ENCODE measurements around the gene FILIP1. TPM values are rescaled to one million over a fixed set of nuclear protein-coding genes. Genes with fewer than 3 reads are reported as not detected.

The FILIP1 gene
- total and polyA plus RNA-seq, 2 of the 4 experiments (the other 2 are of a cell fraction): under 0.01 to 0.03 TPM

GRCh38 chr6:75467284-75467683 is 26.3 kb downstream of the FILIP1 start:
- BruUV-seq (replicated peaks): no TSS peak
- H3K79me1 ChIP-seq (ENCODE audit: low read depth in 1 of 2, low read length in 2 of 2): no peaks in the 10 kb centered on the region

More at GRCh38 chr6:75467284-75467683, 26.3 kb downstream of the FILIP1 start:
- no peak overlapping the region for H3K18ac ChIP-seq (ENCODE audit: low read depth, low read length)
- no peak overlapping the region for H3K4me3 ChIP-seq (ENCODE audit: insufficient read depth, low read depth, low read length)
- ChIA-PET POLR2A (ENCODE audit: unreplicated experiment) (no interaction called here), CTCF (no interaction called here)
- TF ChIP-seq RFX5 (IDR thresholded peaks at IDR 0.05; ENCODE audit: low read depth, low read length) (no peak), USF2 (IDR thresholded peaks at IDR 0.05; ENCODE audit: low read depth, low read length) (no peak), MXI1 (IDR thresholded peaks at IDR 0.05; ENCODE audit: borderline replicate concordance, low read depth, low read length) (no peak), RAD21 (IDR thresholded peaks at IDR 0.05; ENCODE audit: low read length) (no peak), MAFK (IDR thresholded peaks at IDR 0.05; ENCODE audit: low read depth, low read length) (no peak), ELK1 (IDR thresholded peaks at IDR 0.05; ENCODE audit: borderline replicate concordance, low read depth, low read length) (no peak), CHD1 (IDR thresholded peaks at IDR 0.05; ENCODE audit: low read depth, low read length) (no peak)
- H3K14ac ChIP-seq (replicated peaks; ENCODE audit: low read depth, low read length): no peak overlapping the region
- no peaks in the 10 kb centered on the region for H3K27me3 ChIP-seq (ENCODE audit: control insufficient read depth, insufficient read depth, low read length)
- no peak overlapping the region for H3K56ac ChIP-seq (ENCODE audit: extremely low read depth, insufficient read depth, low read length)
- DNase-seq (no peak), ATAC-seq (ENCODE audit: low read depth) (no peak)
- H3K9me3 ChIP-seq (ENCODE audit: control insufficient read depth, insufficient read depth, low read length): no peaks in the 10 kb centered on the region
- H3K4ac ChIP-seq (ENCODE audit: low read depth, low read length): no peak overlapping the region
- H2AK9ac ChIP-seq (replicated peaks; ENCODE audit: low read depth, low read length, poor library complexity): no peak overlapping the region
- no peak overlapping the region for H2AFZ ChIP-seq (replicated peaks; ENCODE audit: low read length, poor library complexity)
- no peak overlapping the region for H3K27ac ChIP-seq (ENCODE audit: insufficient read depth, low read length)
- no peak overlapping the region for H2BK15ac ChIP-seq (ENCODE audit: low read depth, low read length)
- H3K9me1 ChIP-seq (ENCODE audit: insufficient read depth, low read length): no peaks in the 10 kb centered on the region
- H4K91ac ChIP-seq (ENCODE audit: insufficient read depth, low read depth, low read length): no peak overlapping the region
- H4K8ac ChIP-seq (ENCODE audit: low read depth in 2 of 2, low read length in 2 of 2): no peak overlapping the region
- no peak overlapping the region for H2BK5ac ChIP-seq (ENCODE audit: low read depth, low read length, poor library complexity, severe bottlenecking)
- H3K4me1 ChIP-seq (ENCODE audit: control insufficient read depth, insufficient read depth, low read length): no peaks in the 10 kb centered on the region
- H3K23ac ChIP-seq (ENCODE audit: low read depth, low read length): no peak overlapping the region
- no CpG with 5 or more reads among the region's 4 CpGs for WGBS, 2 experiments (ENCODE audit: extremely low coverage in 2 of 2, insufficient read length in 1 of 2)
- H2BK120ac ChIP-seq (ENCODE audit: low read depth, low read length): no peak overlapping the region
- no peak overlapping the region for H2BK20ac ChIP-seq (ENCODE audit: low read depth, low read length)
- intact Hi-C loops (cut with micrococcal nuclease): no loop called here
- H3K9ac ChIP-seq (ENCODE audit: low read depth, low read length): no peak overlapping the region
- no peaks in the 10 kb centered on the region for H4K20me1 ChIP-seq (ENCODE audit: insufficient read depth, low read length)
- in situ Hi-C loops (cut with MboI; ENCODE audit: low sequenced_read_pairs): no loop called here
- no peak overlapping the region for H4K5ac ChIP-seq (ENCODE audit: low read depth, low read length)
- no peaks in the 10 kb centered on the region for H3K36me3 ChIP-seq (ENCODE audit: control insufficient read depth, insufficient read depth, low read length)
- dilution Hi-C loops (cut with HindIII; ENCODE audit: low sequenced_read_pairs, unreplicated experiment): no loop called here
- H3K4me2 ChIP-seq (ENCODE audit: low read depth, low read length): no peak overlapping the region
- H2AK5ac ChIP-seq (ENCODE audit: low read depth, low read length): no peak overlapping the region

All from IMR-90 (cell line).